G401.6 (cell line): ENCODE results near the gene AP2B1.
"Not testable (repeated sequence)": the region's sequence is repeated elsewhere in the genome, so short reads cannot be mapped to it uniquely, and the experiment has no call there.

Experiments
- FAIRE-seq: peaks from 2 replicates; lab custom pipeline; 2012; peaks lifted over from hg19 to GRCh38; lab: Jason Lieb, UNC

The AP2B1 gene

DNA sequence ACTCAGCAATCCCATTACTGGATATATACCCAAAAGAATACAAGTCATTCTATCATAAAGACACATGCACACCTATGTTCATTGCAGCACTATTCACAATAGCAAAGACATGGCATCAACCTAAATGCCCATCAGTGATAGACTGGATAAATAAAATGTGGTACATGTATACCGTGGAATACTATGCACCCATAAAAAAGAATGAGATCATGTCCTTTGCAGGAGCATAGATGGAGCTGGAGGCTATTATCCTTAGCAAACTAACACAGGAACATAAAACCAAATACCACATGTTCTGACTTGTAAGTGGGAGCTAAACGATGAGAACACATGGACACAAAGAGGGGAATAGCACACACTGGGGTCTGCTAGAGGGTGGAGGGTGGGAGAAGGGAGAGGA lies 116.2 kb downstream of the AP2B1 start:
- not testable (repeated sequence) for FAIRE-seq

DNA sequence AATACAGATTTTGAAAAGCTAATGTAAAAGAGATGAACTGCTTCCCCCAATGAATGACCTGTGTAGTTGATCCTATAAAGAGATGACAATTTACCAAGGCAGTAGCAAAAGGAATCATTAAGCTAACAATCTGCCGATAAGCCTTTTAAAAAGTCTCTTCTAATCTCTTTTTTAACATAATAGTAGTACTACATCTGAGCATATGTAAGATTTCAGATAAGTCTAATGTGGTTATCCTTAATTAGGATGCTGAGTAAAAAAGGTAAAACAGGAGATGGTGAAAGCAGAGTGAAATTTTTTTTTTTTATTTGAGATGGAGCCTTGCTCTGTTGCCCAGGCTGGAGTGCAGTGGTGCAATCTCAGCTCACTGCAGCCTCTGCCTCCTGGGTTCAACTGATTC lies 118.1 kb downstream of the AP2B1 start:
- FAIRE-seq = no peak

DNA sequence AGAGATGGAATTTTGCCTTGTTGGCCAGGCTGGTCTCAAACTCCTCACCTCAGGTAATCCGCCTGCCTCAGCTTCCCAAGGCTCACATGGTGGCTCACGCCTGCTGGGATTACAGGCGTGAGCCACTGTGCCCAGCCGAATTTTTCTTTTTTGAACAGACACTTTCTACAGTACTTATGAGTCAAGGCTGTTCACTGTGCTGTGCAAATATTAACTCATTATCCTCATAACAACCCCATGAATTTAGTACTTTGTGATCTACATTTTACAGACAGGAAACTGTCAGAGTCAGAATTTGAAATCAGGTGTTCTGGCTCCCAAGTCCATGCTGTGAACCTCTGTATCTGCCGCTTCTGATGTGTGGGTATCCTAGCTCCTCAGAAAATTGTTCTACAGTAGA lies 118.6 kb downstream of the AP2B1 start:
- FAIRE-seq = no peak

DNA sequence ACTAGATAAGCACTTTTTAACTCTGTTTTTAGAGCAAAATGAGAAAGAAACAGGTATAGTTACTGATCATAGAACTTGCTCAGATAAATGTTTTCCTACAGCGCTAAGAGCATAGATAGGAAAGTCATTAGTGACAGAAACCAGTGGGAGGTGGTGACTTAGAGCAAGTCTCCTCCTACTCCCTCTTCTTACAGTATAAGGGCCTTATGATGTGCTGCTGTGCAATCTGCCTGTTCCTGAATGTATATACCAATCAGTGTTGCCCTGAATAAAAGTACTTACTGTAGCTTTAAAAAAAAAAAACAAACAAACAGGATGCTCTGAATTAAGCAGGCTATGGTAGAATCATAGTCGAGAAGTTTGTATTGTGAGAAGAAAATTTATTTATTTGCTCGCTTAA lies 121.0 kb downstream of the AP2B1 start:
- no peak for FAIRE-seq

DNA sequence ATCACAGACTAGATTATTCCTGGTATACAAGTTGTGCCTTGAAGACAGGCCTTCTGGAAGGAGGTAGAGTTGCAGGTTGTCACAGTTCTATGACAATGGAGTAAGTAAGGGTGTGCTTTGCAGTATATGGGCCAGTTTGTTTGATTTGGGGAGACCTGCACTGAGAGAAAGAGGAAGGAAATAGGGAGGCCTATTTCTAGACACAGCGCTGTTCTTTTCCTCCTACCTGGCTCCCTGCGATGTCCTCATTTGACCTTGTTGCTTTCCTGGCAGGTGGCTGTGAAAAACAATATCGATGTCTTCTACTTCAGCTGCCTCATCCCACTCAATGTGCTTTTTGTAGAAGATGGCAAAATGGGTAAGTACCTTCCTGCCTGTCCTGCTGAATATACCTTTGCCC lies 121.8 kb downstream of the AP2B1 start:
- no peak for FAIRE-seq

DNA sequence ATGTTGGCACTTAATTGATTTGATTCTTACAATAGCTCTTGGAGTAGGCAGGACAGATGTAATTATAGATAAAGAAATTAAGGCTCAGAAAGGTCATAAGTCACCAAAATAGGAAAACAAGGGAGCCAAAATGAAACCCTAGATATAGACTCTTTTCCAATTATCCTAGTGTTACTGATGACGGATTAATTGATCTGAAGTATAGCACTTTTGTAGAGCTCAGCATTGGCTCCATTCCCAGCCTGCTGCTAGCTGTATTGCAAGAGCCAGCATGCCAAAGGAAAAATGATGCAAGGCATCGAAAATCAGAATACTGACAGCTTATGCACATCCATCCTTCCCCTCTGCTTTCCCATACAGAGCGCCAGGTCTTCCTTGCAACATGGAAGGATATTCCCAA lies 122.8 kb downstream of the AP2B1 start:
- FAIRE-seq = no peak

DNA sequence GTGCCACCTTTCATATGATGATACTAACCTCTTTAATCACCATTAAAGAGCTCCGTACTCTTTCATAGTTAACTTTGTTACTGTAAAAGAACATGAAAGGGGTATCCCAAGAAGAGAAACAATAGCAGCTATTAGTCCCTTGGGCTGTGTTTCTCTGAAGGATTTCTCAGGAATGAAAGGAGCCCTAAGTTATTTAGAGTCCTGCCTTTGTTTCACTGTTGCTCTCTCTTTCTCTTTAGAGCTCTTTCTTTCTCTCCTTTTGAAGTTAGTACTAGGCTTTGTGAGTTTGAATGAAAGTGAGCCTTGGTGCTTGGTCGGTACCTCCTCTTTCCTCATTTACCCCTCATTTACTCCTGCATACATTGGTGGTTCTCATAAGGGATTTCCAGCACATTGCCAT lies 123.8 kb downstream of the AP2B1 start:
- no peak for FAIRE-seq

DNA sequence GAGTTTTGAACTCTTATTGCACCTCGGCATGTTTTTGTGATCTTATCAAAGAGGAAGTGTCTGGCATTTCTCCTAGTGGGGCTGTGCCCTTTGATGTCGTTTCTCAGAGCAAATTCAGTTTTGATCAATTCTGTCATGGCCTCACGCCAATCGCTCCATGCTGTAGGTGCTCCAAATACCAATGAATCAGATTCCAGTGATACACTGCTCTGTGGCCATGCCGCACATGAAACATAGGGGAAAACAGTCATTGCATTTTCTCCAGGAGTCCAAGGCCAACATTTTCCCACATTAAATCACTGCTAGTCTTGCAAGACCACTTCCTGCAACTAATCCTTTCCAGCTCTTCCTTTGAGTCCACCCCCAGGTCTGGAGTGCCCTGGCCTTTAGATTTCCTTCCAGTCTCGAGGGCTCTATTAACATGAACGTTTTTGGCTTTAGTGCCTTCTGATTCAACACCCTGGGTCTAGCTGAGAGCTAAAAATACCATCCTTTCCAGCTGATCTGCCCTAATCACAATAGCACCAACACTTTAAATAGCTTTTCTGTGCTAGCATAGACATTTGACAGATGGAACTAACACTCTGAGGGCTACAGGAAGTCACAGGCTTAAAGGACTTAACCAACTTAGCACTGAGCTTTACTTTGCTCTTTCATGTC lies 126.1 kb downstream of the AP2B1 start:
- FAIRE-seq = no peak

DNA sequence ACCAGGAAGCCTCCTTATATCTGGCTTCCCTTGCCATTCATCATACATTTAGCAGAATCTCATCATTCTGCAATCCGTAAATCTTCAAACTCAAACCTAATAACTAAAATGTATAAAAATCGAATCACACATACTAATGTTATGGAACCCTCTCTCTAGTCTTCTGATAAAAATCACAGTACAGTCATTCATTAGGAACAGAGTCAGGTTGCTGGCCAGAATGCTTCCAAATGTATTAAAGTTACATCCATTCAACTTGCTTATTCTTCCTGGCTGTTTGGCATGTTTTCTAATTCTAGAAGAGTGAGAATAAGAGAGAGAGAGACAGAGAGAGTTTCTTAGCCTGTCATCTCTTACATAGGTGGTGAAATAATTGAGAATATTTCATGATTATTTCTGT lies 127.9 kb downstream of the AP2B1 start:
- FAIRE-seq = no peak

DNA sequence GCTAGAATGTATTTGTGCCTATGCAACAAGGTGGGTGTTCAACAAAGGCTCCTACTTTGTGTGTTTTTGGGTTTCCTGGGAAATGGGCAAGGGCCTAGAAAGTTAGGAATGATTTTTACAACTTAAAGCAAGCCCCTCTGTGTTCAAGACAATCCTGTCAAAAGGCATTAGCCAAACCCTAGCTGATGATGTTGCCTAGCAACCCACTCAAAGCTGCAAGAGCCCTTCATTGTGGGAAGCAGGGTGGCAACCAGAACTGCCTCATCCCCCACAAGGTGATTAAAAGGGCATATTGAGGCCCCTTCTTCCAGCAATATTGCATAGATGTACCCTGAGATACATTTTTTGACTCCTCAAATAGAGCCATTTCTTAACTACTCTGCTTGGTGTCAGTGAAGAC lies 128.3 kb downstream of the AP2B1 start:
- no peak for FAIRE-seq

DNA sequence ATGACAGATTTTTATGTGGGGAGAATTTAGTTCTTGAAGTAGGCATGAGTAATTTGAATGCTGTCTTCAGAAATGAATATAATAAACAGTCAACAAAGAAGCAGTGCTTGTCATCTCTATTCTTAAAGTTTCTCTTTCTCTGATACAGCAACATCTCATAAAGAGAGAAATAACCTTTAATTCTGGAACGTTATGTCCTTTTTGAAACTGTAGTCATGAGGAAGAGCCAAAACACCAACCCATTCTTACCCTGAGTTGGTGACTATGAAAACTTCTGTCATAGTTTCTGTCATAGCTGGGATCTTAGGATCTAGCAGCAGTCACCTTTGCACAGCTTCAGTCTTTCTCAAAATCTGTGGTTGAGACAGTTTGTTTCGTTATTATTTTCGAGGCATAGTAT lies 129.1 kb downstream of the AP2B1 start:
- FAIRE-seq = no peak

DNA sequence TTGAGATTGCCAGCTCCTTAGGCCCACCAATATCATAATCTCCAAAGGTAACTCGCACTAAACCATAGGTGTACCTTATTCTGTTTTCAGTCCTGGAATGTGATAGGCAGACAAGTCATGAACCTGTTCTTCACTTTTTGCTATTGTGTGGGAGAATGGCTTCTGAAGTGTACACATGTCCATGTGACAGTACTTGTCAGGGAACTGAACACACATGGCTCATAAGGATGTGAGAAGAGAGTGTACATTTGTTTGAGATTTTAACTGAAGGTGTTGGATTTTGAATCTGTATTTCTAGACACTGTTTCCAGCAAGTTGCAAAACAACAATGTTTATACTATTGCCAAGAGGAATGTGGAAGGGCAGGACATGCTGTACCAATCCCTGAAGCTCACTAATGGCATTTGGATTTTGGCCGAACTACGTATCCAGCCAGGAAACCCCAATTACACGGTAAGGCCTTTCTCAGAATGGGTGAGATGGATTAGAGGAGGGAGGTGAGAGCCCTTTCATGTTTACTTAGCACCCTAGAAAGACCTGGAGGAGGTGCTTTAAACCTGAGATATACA lies 129.9 kb downstream of the AP2B1 start:
- FAIRE-seq = no peak

DNA sequence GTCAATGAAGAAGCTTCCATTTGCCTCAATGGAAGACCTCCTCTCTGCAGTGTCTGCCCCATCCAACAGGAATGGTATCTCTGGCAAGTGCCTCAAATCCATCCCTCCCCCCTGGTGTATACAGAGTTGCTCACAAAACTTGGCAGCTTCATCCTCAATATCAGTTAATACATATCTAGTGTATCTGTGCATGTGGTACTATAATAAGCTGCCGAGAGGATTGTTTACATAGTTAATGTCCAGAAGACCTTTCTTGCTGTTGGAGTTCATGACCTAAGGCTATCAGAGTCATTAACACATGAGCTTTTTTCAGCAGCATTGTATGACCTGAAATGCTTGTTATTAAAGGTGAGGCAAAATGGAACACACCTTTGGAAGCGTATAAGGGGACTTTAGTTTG lies 130.4 kb downstream of the AP2B1 start:
- no peak for FAIRE-seq

DNA sequence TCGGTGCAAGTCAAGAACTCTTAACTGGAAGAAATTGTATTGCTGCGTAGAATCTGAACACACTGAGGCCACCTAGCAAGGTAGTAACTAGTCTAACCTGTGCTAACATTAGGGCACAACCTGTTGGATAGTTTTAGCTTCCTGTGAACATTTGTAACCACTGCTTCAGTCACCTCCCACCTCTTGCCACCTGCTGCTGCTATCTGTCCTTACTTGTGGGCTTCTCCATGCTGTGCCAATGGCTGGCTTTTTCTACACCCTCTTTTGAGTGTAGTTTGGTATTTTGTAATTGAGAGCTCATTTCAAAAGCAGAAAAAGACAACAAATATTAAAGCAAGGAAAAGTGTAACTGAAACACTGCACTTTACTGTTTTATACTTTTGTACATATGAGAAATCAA lies 136.6 kb downstream of the AP2B1 start:
- FAIRE-seq = no peak

DNA sequence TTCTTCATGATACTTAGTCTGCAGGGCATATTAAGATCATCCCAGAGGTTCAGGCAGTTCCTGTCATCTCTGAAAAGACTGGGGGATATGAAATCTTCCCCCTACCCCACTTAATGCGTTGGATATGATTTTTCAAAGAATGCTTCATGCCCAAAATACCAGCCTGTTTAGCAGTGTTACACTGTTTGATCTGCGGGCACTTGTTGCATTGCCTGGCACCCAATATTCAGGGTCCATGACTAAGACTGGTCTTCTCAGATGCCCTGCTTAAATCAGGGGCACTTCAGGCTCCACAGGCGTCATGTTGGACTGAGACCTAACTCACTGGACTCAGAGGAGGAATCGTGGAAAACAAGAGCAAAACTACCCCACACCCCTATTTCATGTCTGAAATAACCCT lies 137.9 kb downstream of the AP2B1 start:
- no peak for FAIRE-seq

DNA sequence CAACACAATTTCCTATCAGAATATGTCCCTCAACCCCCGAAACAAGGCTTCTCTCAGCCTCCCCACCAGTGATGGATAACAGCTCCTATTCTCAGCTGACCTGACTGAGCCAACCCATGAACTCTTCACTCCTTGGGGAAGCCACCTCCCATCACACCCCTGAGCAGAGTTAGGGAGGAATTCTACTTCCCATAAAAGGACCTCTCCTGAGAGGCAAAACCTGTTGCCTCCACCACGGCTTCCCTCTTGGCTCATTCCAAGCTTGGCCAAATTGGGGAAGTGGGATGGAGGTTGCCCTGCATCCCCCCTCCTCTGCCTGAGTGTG lies 138.6 kb downstream of the AP2B1 start:
- FAIRE-seq = no peak

DNA sequence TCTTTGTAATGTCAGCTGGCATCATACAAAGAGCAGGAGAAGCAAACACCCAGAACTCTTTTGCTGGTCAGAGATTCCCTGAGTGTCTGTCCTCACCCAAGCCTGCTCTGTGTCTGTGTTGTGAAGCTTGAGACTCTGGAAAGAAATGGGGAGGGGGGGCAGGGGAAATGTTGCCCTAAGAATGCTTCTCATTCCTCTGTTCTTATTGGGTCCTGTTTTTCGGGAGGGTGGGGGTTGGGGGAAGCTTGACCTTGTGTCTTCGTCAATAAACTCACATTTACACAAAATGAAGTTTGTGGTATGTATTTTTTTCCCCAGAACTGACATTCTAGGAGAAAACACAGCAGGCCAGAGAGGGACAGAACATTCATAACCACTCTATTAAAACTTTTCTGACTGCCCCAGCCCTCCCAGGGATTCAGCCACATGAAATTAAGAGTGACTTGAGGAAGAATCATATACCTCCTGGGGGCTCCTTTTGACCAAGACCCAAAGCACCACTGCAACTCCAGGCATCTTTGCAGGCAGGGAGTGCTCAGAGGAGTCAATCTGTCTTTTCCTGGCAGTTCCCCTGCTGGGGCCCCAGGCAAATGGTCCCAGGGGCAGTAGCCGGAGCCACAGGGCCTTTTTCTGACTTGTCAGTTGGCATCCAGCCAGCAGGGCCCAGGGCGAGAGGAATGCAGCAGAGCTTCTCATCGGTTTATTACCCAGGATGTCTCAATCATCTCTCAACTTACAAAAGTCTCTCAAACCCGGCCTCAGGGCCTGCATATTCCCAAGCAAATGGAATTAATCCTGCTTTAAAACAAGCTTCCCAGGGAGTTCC lies 139.2 kb downstream of the AP2B1 start:
- no peak for FAIRE-seq

DNA sequence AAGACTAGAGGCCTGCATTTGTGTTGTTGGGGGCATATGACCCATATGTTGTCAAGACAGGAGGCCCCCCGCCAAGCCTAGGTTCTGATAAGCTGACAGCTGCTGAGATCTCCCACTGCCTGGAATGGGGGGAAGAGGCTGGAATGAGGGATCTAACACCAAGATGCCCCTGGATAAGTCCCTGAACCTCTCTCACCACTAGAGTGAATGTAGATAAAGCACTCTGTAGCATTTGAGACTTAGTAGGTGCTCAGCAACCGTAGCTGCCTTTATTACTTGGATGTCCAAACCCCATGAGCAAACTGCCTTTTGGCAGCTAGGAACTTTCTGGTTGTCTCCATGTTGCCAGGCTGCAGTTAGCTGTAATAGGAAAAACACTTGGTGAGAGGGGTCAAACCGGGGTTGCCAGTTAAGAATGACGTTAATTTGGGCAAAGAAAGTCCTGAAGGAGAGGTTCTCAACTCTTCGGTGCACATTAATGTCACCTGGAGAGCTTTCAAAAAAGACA lies 139.9 kb downstream of the AP2B1 start:
- no peak for FAIRE-seq

DNA sequence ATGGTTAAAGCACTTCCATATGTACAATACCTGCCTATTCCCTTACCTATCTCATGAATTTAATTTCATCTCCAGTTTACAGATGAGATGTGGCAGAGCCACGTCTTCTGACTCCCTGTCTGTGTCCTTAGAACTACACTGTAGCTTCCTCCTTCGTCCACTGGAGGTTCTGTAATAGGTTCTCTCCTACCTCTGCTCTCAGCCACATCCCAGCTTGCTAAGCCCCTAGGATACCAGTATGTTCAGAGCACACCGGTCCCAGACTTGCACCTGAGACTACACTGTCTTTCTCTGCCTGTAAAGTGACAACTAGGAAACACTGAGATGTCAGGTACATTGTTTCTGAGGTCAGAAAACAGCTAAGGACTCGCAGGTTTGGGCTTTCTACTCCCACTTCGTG lies 140.5 kb downstream of the AP2B1 start:
- FAIRE-seq = no peak

DNA sequence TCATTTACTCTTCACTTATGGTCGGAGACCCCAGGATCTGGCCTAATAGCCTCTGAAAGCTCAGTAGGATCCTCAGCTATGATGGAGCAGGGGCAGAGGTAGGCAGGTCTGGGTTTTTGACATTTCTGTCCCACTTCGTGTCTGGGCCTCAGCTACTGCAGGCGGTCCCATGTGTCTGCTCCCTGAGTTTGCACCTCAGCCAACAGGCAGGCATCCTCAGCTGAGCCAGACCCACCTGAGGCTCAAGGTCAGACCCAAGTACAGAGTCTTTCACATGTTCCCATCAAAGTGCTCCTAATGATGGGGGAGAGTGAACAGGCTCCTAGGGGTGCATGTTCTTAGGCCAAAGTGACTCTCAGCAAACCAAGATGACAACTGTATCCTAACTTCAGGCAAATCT lies 141.4 kb downstream of the AP2B1 start:
- no peak for FAIRE-seq

DNA sequence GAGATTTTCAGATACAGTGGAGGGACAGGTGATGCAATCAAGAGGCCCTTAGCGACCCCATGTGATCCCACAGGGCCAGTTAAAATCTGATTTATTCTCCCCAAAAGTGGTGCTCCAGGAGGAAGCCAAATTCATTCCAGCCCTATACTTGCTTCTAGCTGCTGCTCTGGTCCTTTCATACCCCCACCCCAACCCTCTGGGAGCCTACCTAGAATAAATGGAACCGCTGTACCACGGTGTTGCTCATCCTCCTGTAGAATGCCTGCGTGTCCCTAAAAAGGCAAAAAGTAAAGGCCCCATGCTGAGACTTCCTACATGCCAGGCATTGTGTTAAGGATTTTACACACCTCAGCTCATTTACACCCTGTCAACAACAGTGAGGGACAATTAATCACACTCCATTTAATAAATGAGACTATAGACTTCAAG lies 142.3 kb downstream of the AP2B1 start:
- FAIRE-seq = no peak

DNA sequence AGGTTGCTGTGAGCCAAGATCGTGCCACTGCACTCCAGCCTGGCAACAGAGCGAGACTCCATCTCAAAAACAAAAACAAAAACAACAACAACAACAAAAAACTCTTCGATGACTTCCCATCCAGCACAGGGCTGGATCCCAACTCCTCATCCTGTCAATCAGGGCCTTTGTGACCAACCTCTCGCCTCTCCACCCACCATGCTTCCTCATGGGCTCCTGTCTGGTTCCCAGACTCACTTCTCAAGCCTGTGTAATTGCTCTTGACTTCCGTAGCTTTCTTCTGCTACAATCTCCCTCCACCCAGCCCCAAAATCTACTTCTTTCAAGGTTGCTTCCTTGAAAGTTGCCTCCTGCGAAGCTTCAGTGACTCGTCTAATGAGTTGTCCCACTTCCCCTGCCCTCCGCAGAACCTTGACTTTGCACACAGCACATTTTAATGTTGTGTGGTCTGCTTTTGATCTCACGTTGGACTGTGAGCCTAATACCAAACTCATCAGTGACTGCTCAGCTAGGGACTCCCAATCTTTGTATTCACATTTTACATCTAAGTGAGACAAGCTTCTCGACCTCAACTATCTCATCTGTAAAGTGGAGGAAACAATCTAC lies 143.4 kb downstream of the AP2B1 start:
- FAIRE-seq = no peak

DNA sequence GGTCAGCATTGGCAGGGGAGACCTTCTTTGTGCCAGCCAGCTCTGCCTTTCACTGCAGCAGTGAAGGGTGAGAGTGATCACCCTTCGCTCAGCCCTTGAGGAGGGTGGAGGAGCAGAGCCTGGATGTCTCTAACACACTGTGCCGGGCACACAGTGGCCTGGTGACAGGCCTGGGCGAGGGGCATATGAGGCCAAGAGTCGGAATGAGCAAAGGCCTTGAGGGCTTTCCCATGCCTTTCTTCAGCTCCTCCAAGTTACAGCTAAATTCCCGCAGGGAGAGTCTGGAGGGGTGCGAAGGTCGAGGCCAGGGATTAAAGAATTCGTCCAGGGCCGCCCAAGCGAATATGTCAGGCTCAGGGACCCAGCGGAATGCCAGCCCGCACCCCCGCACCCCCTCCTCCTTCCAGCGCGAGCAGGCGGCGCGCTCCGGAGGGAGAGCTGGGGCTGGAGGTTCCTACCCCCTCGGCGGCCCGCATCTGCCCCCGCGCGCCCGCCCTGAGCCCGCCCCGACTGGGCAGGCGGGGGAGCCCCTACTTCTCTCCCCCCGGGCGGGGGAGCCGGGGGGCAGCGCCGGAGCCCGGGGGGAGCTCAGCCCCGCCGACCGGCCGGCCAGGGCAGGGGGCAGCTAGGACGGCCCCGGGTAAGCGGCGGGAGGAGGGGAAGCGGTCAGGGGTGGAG lies 144.3 kb downstream of the AP2B1 start, which contains the start of gene RASL10B:
RASL10B (plus strand) TSS at position 401 of the 678 bp plus-strand sequence. CDS start 3,546 bp downstream, outside the sequence.
- FAIRE-seq = no peak
